Lower leg skin (tissue), 3 donors: ENCODE data around the gene HTR5A.

Experiments used
- POLR2A ChIP-seq, 2 donors: fragments of 450-650 bp; IDR thresholded peaks; one replicate each; pipeline ENCODE4 v1.6.1; 2016 to 2017; ENCODE audit warnings: antibody characterized with exemption in 2 of 2, mild to moderate bottlenecking in 1 of 2, moderate library complexity in 1 of 2
- TF ChIP-seq, protein P1 (sequence below), 3 donors: fragments of 450-650 bp; IDR thresholded peaks; one replicate each; pipeline ENCODE4 v1.5.1; 2016; ENCODE audit warnings: antibody characterized with exemption in 3 of 3, mild to moderate bottlenecking in 3 of 3, moderate library complexity in 2 of 3

DNA sequence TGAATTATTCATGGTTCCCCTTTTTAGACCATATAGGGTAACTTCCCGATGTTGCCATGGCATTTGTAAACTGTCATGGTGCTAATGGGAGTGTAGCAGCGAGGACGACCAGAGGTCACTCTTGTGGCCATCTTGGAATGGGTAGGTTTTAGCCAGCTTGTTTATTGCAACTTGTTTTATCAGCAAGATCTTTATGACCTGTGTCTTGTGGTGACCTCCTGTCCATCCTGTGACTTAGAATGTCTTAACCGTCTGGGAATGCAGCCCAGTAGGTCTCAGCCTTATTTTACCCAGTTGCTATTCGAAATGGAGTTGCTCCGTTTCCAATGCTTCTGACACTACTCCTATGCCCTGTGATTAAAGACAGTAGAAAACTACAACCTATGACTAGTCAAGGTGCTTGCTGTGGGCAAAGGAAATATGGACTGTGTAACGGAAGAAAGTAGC is 48.4 kb upstream of the HTR5A start:
- no peak for TF ChIP-seq POLR2A (IDR thresholded peaks at IDR 0.05)
- TF ChIP-seq, protein P1, sequence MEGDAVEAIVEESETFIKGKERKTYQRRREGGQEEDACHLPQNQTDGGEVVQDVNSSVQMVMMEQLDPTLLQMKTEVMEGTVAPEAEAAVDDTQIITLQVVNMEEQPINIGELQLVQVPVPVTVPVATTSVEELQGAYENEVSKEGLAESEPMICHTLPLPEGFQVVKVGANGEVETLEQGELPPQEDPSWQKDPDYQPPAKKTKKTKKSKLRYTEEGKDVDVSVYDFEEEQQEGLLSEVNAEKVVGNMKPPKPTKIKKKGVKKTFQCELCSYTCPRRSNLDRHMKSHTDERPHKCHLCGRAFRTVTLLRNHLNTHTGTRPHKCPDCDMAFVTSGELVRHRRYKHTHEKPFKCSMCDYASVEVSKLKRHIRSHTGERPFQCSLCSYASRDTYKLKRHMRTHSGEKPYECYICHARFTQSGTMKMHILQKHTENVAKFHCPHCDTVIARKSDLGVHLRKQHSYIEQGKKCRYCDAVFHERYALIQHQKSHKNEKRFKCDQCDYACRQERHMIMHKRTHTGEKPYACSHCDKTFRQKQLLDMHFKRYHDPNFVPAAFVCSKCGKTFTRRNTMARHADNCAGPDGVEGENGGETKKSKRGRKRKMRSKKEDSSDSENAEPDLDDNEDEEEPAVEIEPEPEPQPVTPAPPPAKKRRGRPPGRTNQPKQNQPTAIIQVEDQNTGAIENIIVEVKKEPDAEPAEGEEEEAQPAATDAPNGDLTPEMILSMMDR (IDR thresholded peaks at IDR 0.05): no peak
